HepG2 (cell line): ENCODE results near the gene PSD4. TPM values are rescaled to one million over a fixed set of nuclear protein-coding genes. Genes with fewer than 3 reads are reported as not detected.

ENCODE experiments used
- BORCS8-MEF2B ChIP-seq: sonication (generic); formaldehyde crosslinking; IDR thresholded peaks from 2 replicates; pipeline ENCODE4 v1.8.0; 2022; ENCODE audit warnings: mild to moderate bottlenecking, missing genetic modification reagents
- BRCA1 ChIP-seq: sonication (generic); formaldehyde crosslinking; IDR thresholded peaks from 2 replicates; pipeline ENCODE4 v1.4.0; 2020; ENCODE audit warnings: missing genetic modification reagents
- DZIP1 ChIP-seq: sonication (generic); formaldehyde crosslinking; IDR thresholded peaks from 2 replicates; pipeline ENCODE4 v1.5.0; 2020; ENCODE audit warnings: mild to moderate bottlenecking, missing genetic modification reagents
- KDM5B ChIP-seq: sonication (generic); formaldehyde crosslinking; IDR thresholded peaks from 2 replicates; pipeline ENCODE4 v1.4.0; 2020; ENCODE audit warnings: missing genetic modification reagents, mild to moderate bottlenecking, borderline replicate concordance
- MLXIP ChIP-seq: sonication (generic); formaldehyde crosslinking; IDR thresholded peaks from 2 replicates; pipeline ENCODE4 v1.9.0; 2021; ENCODE audit warnings: missing genetic modification reagents, borderline replicate concordance
- NR2F6 ChIP-seq, 2 experiments: IDR thresholded peaks; 2 replicates each; pipeline ENCODE4 v1.6.1; 2016; ENCODE audit warnings: antibody characterized with exemption in 1 of 2, mild to moderate bottlenecking in 1 of 2
- PLRG1 ChIP-seq: fragments of 450-650 bp; conservative IDR thresholded peaks from 2 replicates; pipeline ENCODE4 v1.6.1; 2016
- RAD51 ChIP-seq: fragments of 450-650 bp; IDR thresholded peaks from 2 replicates; pipeline ENCODE4 v1.6.1; 2016; ENCODE audit warnings: borderline replicate concordance
- SKIL ChIP-seq: sonication (generic); formaldehyde crosslinking; IDR thresholded peaks from 2 replicates; pipeline ENCODE4 v1.8.0; 2022; ENCODE audit warnings: missing genetic modification reagents, mild to moderate bottlenecking, moderate library complexity, borderline replicate concordance
- TFDP1 ChIP-seq: IDR thresholded peaks from 2 replicates; pipeline ENCODE4 v1.6.1; 2016; ENCODE audit warnings: missing compliant biosample characterization, missing genetic modification reagents, borderline replicate concordance
- ZBTB20 ChIP-seq: sonication (generic); formaldehyde crosslinking; IDR thresholded peaks from 2 replicates; pipeline ENCODE4 v1.8.1; 2023; ENCODE audit warnings: missing genetic modification reagents, low read depth, mild to moderate bottlenecking, borderline replicate concordance
- ZFP36 ChIP-seq: fragments of 150-350 bp; IDR thresholded peaks from 2 replicates; pipeline ENCODE4 v1.6.1; 2018; ENCODE audit warnings: borderline replicate concordance, low read length, low read depth; ENCODE audit not compliant: partially characterized antibody
- ZFP41 ChIP-seq: sonication (generic); formaldehyde crosslinking; IDR thresholded peaks from 2 replicates; pipeline ENCODE4 v1.4.0; 2020; ENCODE audit warnings: mild to moderate bottlenecking, missing genetic modification reagents, borderline replicate concordance
- ZFP82 ChIP-seq: sonication (generic); formaldehyde crosslinking; IDR thresholded peaks from 2 replicates; pipeline ENCODE4 v1.5.1; 2020; ENCODE audit warnings: mild to moderate bottlenecking, missing genetic modification reagents, borderline replicate concordance
- ZGPAT ChIP-seq: IDR thresholded peaks from 2 replicates; pipeline ENCODE4 v1.6.1; 2016; ENCODE audit warnings: mild to moderate bottlenecking
- ZNF138 ChIP-seq: sonication (generic); formaldehyde crosslinking; IDR thresholded peaks from 2 replicates; pipeline ENCODE4 v1.5.0; 2020; ENCODE audit warnings: mild to moderate bottlenecking, low read depth, missing genetic modification reagents
- ZNF34 ChIP-seq: sonication (generic); formaldehyde crosslinking; IDR thresholded peaks from 2 replicates; pipeline ENCODE4 v1.4.0; 2020; ENCODE audit warnings: mild to moderate bottlenecking, missing genetic modification reagents, borderline replicate concordance
- ZNF780A ChIP-seq: sonication (generic); formaldehyde crosslinking; IDR thresholded peaks from 2 replicates; pipeline ENCODE4 v1.8.0; 2022; ENCODE audit warnings: mild to moderate bottlenecking, missing genetic modification reagents, moderate library complexity
- polyA plus RNA-seq, 8 experiments: library from polyadenylated mRNA; depleted of rRNA in 3 of 8; stranded (reverse) in 7 of 8; unstranded in 1 of 8; fragments of >200 nt; fragmentation: Illumina TruSeq in 4 of 8; extraction: Trizol in 4 of 8; gene quantifications; 2 replicates each; pipeline versions ENCODE4 v1.2.1 to v1.2.3, GENCODE V29; 2011 to 2016; ENCODE audit warnings: low read depth in 4 of 8, missing spikeins in 1 of 8, mixed read lengths in 1 of 8; ENCODE audit not compliant: insufficient read depth in 1 of 8
- total RNA-seq, 5 experiments: library from RNA; depleted of rRNA; stranded (reverse); fragments of >200 nt; fragmentation: Illumina TruSeq; extraction: Trizol; gene quantifications; 2 replicates each; pipeline ENCODE4 v1.2.3, GENCODE V29; 2016; ENCODE audit warnings: low read depth in 1 of 5

Gene PSD4
- total and polyA plus RNA-seq, 2 of the 13 experiments (the other 11 are each of a cell fraction or from before 2014, with no cell fraction given), result 5.8 to 9.4 TPM

- TF ChIP-seq ZFP36 (peak; percentile 26), ZGPAT (peak; percentile 59; the same call in 1 of the 2 replicates), PLRG1 (no peak), MLXIP (CRISPR knock-in tag) (no peak), TFDP1 (CRISPR knock-in tag) (no peak), BORCS8-MEF2B (CRISPR knock-in tag) (peak; percentile 36; the same call in 1 of the 2 replicates), NR2F6 (IDR thresholded peaks at IDR 0.05) (no peak), NR2F6 (CRISPR knock-in tag; IDR thresholded peaks at IDR 0.05) (no peak), SKIL (CRISPR knock-in tag) (no peak), ZNF138 (CRISPR knock-in tag) (no peak), ZNF780A (no peak), ZFP82 (CRISPR knock-in tag) (no peak), DZIP1 (CRISPR knock-in tag) (0 out of 2 replicates have a peak, but pooled peaks have one; percentile 63), ZBTB20 (CRISPR knock-in tag) (no peak), BRCA1 (CRISPR knock-in tag) (no peak), RAD51 (no peak), KDM5B (CRISPR knock-in tag) (no peak), ZNF34 (CRISPR knock-in tag) (no peak), ZFP41 (no peak)
Measured at GRCh38 chr2:113248997-113249770, 75.4 kb downstream of the PSD4 start (continued).
